GM19397 (cell line): ENCODE data around the gene ZNF581.

ENCODE experiments used
- ATAC-seq: cut with Tn5 transposase; IDR thresholded peaks from one replicate; pipeline ENCODE4 v1.9.1; 2021; ENCODE audit warnings: mild to moderate bottlenecking, moderate library complexity; ENCODE audit not compliant: unreplicated experiment

Gene ZNF581, protein sequence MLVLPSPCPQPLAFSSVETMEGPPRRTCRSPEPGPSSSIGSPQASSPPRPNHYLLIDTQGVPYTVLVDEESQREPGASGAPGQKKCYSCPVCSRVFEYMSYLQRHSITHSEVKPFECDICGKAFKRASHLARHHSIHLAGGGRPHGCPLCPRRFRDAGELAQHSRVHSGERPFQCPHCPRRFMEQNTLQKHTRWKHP

GRCh38 chr19:55643003-55643886 lies at the start of gene ZNF581:
TSS of gene ZNF581 (plus strand) at chr19:55643649. CDS start at chr19:55644572, 923 bp downstream.
- ATAC-seq = peak; percentile 27

DNA sequence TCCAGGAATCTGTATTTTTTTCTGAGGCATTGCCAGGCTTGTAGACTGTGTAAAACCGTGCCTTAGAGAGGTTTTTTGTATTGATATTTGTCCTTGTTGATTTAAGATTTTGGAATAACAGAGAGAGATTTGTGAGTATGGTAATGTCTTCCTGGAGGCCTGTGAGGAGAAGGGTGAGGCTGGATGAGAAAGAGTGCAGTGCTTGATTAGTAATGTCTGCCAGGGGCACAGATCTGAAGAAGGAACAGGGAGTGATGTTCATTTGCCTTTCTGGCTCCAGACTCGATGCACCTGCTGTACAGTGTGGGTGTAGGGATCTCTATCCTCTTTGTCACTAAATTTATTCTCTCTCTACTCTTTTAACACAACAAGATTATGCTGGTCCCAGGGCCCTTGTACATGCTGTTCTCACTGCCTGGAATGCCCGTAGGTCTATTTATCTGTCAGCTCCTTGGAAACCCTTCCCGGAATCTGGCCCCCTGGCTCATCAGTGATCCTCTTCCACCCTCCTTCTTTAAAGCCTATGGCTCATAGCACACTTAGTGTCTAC lies 48.4 kb upstream of the ZNF581 start:
- ATAC-seq = no peak

GRCh38 chr19:55596304-55596703 lies 47.1 kb upstream of the ZNF581 start:
- ATAC-seq = no peak

- ATAC-seq = no peak
Measured at GRCh38 chr19:55597501-55597921, 45.9 kb upstream of the ZNF581 start.

- no peak for ATAC-seq
Measured at GRCh38 chr19:55598034-55598433, 45.4 kb upstream of the ZNF581 start.

GRCh38 chr19:55598719-55599467 lies 44.6 kb upstream of the ZNF581 start:
- peak; percentile 43 for ATAC-seq

DNA sequence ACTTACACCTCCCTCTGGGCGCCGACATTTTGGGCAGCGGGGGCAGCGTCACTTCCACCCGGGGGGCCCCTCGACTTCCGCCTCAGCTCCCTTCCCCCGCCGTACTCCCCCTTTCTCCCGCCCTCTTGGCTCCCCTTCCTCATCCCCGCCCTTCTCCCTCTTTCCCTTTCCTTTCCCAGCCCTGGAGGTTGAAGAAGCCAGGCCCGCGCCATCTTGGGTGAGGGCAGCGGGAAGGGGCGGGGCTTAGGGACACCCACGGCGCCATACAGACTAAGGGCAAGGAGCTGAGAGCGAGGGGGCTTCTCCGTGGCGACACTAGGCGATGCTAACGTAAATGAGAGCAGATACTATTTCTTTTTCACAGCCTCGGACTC lies 44.0 kb upstream of the ZNF581 start, which contains the start of gene FIZ1:
Gene FIZ1, minus strand, starts transcription at position 50 of the 374 bp plus-strand sequence. CDS start 1,652 bp downstream, outside the sequence.
- ATAC-seq = peak; percentile 52

DNA sequence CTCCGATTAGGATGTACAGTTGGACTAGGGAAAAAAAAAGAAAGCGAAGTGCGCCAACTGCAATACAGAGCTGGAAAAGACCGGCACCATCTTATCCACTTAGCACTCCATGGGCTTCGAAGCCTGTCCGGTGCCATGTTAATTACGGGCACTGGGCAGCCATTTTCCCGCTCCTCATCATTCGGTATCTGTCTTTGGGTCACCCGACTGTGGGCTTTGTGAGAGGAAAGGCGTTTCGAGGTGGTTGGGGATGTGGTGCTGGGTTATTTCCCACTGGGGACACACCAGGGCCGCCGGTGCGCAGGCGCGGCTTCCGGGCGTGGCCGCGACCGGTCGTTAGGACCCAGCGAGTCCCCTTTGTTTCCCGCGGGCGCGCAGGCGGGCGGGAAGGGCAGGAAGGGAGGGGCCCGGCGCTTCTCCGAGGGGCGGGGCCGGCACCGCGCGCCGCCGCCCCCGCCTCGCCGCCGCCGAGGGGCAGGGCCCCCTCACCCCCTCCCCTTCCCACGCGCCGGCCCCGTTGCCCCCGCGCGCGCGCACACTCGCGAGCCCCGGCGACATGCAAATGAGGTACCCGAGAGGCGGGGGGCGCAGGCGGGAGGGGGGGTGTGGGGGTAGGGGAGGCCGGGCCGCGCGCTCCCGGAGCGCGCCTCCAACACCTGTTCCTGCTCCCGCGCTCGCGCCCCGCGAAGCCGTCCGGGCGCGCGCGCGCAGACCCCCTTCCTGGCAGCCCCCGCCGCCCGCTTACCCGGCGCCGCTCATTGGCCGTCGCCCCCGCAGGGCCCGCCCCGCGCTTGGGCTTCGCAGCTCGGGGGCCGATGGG lies 43.4 kb upstream of the ZNF581 start, which contains the start of gene ZNF524:
Gene ZNF524, plus strand, starts transcription at position 447 of the 820 bp plus-strand sequence. CDS start 1,825 bp downstream, outside the sequence.
- ATAC-seq = peak; percentile 43

GRCh38 chr19:55600662-55601028 lies 42.8 kb upstream of the ZNF581 start:
- ATAC-seq = no peak

DNA sequence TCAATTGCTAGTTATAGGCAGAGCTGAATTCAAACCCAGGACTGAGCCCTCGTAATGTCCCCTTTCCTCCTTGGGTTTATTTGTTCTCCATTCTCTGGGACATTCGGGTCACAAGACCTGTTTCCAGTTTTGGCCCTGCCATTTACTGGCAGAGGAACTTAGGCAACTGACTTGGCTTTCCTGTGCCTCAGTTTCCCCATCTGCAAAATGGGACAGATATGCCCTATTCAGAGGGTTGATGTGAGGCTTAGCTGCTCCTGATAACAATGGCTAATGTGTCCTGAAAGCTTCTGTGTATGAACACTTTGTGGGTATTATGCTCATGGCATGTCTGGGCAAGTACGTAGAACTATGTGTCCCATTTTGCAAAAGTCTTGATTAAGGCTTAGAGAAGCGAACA lies 42.4 kb upstream of the ZNF581 start:
- no peak for ATAC-seq

- no peak for ATAC-seq
Measured at GRCh38 chr19:55602104-55603001, 41.1 kb upstream of the ZNF581 start.

GRCh38 chr19:55603115-55603514 lies 40.3 kb upstream of the ZNF581 start:
- no peak for ATAC-seq

GRCh38 chr19:55603581-55604292 lies 39.7 kb upstream of the ZNF581 start:
- ATAC-seq = no peak

DNA sequence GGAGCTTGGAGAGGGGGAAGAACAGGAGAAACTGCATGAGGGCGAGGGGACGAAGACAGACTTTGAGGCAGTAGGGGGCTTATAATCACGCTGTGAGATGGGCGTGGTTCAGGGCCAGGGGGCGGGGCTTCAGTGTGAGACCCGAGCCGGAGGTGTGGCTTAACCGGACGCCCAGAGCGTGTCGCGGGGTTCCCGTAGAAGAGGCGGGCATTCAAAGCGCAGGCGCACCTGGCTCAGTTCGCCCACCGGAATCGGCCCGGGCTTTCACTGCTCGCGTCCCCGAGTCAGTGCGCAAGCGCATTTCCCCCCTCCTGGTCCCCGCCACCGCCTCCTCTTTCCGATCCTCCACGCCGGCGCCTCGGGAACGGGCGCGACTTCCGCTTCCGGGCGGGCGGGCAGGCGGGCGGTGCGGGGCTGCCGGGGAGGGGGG lies 38.2 kb upstream of the ZNF581 start:
- ATAC-seq = peak; percentile 69

DNA sequence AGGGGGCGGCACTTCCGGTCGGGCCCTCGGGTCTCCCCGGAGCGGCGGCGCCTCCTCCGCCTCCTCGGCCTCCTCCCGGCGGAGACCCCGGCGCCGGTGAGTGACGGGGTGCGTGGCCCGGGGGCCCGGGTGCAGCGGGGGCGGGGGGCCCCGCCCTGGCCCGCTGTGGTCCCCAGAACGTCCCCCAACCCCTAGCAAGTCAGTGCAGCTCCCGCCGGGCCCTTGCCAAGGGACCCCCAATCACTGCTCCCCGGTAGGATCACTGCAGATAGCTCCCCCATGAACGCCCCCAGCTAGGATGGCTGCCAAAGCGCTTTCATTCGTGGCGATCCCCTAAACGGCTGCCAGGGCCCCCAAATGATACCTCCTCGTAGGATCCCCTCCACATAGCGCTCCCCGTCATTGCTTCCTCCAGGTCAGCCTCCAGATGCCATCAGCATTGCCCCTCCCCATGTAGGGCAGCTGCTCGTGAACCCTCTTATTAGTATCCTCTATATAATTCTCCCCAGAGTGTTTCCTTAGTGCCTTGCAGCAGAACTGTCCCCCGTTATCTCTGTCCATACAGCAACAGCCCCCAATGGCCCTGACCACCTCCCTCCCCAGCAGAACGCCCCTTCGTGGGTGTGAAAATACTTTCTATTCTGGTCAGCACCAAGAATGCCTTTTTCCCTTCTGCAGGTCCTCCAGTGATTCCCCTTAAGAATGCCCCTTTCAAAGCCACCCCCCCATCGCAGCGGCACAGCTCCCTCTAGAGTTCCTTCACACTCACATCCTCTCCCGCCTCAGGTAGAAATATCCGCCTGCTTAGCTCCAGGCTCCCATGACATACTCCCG lies 37.6 kb upstream of the ZNF581 start, which contains the start of gene ZNF865:
Gene ZNF865, plus strand, starts transcription at position 11 of the 834 bp plus-strand sequence. CDS start 7,972 bp downstream, outside the sequence.
- peak; percentile 17 for ATAC-seq

- no peak for ATAC-seq
Measured at GRCh38 chr19:55606471-55606787, 37.0 kb upstream of the ZNF581 start.

DNA sequence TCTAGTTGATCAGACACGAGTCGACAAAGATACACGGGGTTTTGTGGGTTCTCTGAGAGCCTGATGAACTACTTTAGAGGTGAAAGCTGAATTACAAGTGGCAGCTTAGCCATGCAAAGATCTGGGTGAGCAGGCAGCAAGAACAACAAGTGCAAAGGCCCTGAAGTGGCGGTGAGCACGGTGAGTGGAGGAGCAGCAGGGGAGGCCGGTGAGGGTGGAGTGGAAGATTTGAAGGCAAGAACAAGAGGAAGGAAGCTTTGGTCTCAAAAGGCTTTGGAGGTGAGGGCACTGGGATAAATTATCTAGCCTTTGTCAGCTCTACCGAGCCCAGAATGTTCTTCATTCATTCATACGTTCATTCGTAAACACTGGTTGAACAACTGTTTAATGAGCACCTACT lies 36.6 kb upstream of the ZNF581 start:
- ATAC-seq = no peak

GRCh38 chr19:55609326-55609725 lies 34.1 kb upstream of the ZNF581 start:
- ATAC-seq = no peak
